Lung microvascular endothelial cell (primary cell): ENCODE data around the gene LRRC41. TPM values are rescaled to one million over a fixed set of nuclear protein-coding genes. Genes with fewer than 3 reads are reported as not detected.
"Not testable (repeated sequence)": the region's sequence is repeated elsewhere in the genome, so short reads cannot be mapped to it uniquely, and the experiment has no call there.

Experiments
- DNase-seq, 2 donors: peaks; one replicate each; pipeline versions ENCODE4 v3.0.0 to v3.0.0-alpha.2; 2010; ENCODE audit warnings: low read depth in 2 of 2
- total RNA-seq: library from RNA; depleted of rRNA; stranded (reverse); fragments of >200 nt; gene quantifications from 2 replicates; pipeline ENCODE4 v1.2.1, GENCODE V29; 2014

Gene LRRC41
- total RNA-seq: 43.4 and 45.0 TPM in 2 replicates

DNA sequence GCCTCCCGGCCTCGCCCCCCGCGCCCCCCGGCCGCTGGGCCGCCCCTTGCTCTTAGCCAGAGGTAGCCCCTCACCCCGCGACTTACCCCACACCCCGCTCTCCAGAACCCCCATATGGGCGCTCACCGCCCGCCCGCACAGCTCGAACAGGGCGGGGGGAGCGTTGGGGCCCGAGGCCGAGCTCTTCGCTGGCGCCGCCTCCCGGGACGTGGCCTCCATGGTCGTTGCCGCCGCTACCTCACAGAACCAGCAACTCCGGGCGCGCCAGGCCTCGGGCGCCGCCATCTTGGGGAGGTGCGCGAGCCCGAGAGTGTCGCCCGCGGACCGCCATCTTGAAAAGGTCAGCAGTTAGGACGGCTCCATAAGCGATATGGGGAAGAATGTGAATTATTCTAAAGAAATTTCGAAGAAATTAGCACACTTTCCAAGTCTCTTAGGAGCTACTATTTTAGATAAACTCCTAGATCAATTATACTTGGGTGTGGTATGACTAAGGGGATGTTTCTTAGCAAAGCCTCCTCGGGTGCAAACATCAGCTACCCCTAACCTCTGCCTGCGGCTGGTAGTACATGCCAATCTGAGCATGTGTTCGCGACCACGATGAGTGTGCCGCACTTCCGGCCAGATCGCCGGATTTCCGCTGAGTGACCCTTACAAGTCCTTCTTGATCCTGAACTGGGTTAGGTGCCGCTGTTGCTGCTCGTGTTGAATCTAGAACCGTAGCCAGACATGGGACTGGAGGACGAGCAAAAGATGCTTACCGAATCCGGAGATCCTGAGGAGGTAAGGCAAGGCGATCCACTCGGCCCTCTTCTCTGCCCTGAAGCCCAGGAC lies at the start of gene LRRC41, which contains the start of gene UQCRH:
TSS of gene LRRC41 (minus strand) at position 579 of the 834 bp plus-strand sequence. CDS start at position 285, 294 bp downstream.
TSS of gene UQCRH (plus strand) at position 661 of the 834 bp plus-strand sequence. CDS start at position 730, 69 bp downstream.
- DNase-seq: peak; percentile 98

GRCh38 chr1:46352363-46352762 lies 48.9 kb upstream of the LRRC41 start:
- DNase-seq: no peak

- DNase-seq: no peak
These were observed 41.9 kb upstream of the LRRC41 start for GRCh38 chr1:46345281-46345680.

- no peak for DNase-seq
These were observed 41.1 kb upstream of the LRRC41 start for GRCh38 chr1:46344481-46344880.

GRCh38 chr1:46343705-46344104 lies 40.3 kb upstream of the LRRC41 start:
- no peak for DNase-seq

- DNase-seq: no peak
These were observed 39.9 kb upstream of the LRRC41 start for GRCh38 chr1:46343351-46343695.

GRCh38 chr1:46342677-46343350 lies 39.4 kb upstream of the LRRC41 start:
- no peak for DNase-seq

DNA sequence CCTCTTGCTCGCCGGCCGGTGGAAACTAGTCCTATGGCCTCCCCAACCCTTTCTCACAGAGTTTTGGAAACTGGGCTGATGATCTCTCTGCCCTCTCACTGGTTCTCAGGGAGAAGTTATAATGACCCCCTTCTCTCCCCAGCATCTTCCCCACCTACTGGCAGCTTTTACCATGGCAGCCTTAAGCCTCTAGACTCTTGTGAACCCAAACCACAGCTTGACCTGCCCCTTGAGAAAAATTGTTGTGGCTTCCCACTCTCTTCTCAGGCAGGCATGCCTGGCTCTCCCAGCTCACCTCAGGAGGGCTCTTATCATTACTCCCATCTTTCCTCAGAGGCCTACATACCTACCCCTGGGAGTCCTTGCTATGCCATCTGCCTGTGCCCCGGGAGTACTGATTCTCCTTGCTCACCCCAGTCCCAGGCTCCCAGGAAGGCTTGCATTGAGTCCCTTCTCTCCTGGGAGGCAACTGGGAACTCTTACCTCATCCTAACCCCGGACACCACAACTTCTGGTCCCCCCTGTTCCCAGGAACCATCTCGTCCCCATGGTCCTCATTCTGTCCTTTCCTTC lies 38.8 kb upstream of the LRRC41 start:
- peak in 1 of 2 donors; percentile 20 for DNase-seq

- DNase-seq: no peak
These were observed 38.0 kb upstream of the LRRC41 start for GRCh38 chr1:46341222-46342083.

DNA sequence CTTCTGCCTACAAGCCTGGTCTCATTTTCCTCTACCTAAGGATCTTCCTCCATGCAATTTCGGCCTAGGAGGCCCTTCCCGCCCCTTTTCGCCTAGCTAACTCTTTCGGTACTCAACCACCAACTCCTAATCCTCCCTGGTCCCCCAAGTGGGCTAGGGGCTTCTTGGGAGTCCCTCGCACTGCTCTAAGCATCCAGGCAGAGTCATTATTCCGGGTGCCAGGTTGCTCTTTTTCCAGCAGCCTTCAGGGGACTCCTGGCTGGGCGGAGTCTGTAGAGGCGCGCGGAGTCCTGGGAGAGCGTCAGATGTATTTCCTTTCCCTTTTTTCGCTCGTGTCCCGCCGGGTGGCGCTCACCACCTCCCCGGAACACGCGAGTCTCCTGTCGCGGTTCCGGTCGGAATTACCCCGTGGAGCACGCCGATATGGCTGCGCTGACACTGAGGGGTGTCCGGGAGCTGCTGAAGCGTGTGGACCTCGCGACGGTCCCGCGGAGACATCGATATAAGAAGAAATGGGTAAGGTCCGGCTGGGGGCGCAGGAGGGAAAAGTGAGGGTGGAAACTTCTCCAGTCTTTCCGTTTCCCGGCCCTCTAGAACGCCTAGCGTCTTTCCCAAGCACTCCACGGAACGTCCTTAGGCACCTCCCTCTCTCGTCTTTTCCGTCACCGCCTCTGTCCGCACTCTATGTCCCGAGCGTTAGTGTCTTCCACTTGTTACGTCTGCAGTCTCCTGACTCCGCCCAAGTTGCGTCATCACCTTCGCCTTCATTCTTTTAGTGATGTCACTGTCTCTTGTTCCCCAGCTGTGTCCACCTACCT lies 37.2 kb upstream of the LRRC41 start, which contains the start of gene NSUN4:
TSS of gene NSUN4 (plus strand) at position 404 of the 818 bp plus-strand sequence. CDS start at position 424, 20 bp downstream.
- peak; percentile 94 for DNase-seq

DNA sequence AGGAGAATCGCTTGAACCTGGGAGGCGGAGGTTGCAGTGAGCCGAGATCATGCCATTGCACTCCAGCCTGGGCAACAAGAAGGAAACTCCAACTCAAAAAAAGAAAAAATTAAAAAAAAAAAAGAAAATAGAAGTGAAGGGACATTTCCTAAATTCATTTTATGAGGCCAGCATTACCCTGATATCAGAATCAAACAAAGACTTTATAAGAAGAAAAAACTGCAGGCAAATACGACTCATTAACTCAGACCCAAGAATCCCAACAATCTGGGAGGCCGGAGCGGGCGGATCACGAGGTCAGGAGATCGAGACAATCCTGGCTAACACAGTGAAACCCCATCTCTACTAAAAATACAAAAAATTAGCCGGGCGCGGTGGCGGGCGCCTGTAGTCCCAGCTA lies 34.0 kb upstream of the LRRC41 start:
- not testable (repeated sequence) for DNase-seq

- DNase-seq: no peak
These were observed 31.7 kb upstream of the LRRC41 start for GRCh38 chr1:46335081-46335480.

- DNase-seq: no peak
These were observed 30.6 kb upstream of the LRRC41 start for GRCh38 chr1:46334030-46334384.

GRCh38 chr1:46333300-46334029 lies 30.0 kb upstream of the LRRC41 start:
- DNase-seq: peak; percentile 25 to 37

GRCh38 chr1:46331786-46332540 lies 28.5 kb upstream of the LRRC41 start:
- DNase-seq: not testable (repeated sequence)

DNA sequence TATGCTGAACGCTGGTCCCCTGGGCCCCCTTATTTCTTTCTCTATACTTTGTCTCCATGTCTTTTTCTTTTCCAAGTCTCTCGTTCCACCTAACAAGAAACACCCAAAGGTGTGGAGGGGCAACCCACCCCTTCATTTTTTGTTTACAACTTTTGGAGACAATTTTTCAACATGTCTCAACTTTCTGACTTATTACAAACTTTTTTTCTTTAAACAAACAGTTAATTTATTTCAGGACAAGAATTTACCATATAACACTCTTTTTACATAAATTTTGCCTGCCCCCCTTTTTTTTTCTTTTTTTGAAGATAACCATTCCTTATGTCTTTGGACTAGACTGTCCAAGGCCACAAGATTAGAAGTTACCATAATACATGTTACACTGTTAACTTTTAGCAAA lies 27.0 kb upstream of the LRRC41 start:
- not testable (repeated sequence) for DNase-seq

DNA sequence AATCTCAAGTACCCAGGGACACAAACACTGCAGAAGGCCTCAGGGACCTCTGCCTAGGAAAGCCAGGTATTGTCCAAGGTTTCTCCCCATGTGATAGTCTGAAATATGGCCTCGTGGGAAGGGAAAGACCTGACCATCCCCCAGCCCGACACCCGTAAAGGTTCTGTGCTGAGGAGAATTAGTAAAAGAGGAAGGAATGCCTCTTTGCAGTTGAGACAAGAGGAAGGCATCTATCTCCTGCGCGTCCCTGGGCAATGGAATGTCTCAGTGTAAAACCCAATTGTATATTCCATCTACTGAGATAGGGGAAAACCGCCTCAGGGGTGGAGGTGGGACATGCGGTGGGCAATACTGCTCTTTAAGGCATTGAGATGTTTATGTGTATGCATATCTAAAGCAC lies 26.4 kb upstream of the LRRC41 start:
- not testable (repeated sequence) for DNase-seq

GRCh38 chr1:46328182-46328581 lies 24.8 kb upstream of the LRRC41 start:
- DNase-seq: not testable (repeated sequence)
